C4-2B (cell line): ENCODE results near the gene CHST13.

Source experiments
- ZFX ChIP-seq: fragments of 450-650 bp; IDR thresholded peaks from 2 replicates; pipeline ENCODE4 v1.6.1; 2017
- TF ChIP-seq, protein P1 (sequence below): fragments of 450-650 bp; conservative IDR thresholded peaks from 2 replicates; pipeline ENCODE4 v1.5.1; 2017; ENCODE audit warnings: mild to moderate bottlenecking

DNA sequence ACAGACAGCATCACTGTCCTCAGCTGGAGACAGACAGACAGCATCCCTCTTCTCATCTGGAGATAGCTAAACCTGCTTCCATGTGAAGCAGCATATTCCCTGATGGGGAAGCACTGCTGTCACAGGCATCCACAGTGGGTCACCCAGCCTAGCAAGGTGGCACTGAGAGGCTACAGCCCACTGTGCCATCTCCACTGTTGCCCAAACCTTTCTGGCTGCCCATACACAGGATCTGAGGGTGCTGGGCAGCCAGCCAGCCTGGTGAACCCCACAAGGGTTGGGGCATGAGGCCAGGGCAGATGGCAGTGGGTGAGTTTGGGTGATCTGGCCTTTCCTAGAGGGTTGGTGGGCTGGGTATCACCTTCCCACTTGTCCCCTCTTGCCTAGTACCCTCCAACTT lies 11.7 kb downstream of the CHST13 start:
- TF ChIP-seq, protein P1, sequence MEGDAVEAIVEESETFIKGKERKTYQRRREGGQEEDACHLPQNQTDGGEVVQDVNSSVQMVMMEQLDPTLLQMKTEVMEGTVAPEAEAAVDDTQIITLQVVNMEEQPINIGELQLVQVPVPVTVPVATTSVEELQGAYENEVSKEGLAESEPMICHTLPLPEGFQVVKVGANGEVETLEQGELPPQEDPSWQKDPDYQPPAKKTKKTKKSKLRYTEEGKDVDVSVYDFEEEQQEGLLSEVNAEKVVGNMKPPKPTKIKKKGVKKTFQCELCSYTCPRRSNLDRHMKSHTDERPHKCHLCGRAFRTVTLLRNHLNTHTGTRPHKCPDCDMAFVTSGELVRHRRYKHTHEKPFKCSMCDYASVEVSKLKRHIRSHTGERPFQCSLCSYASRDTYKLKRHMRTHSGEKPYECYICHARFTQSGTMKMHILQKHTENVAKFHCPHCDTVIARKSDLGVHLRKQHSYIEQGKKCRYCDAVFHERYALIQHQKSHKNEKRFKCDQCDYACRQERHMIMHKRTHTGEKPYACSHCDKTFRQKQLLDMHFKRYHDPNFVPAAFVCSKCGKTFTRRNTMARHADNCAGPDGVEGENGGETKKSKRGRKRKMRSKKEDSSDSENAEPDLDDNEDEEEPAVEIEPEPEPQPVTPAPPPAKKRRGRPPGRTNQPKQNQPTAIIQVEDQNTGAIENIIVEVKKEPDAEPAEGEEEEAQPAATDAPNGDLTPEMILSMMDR = no peak
- no peak for TF ChIP-seq ZFX
